ENCODE results near the gene PIEZO1. TPM values are rescaled to one million over a fixed set of nuclear protein-coding genes. Genes with fewer than 3 reads are reported as not detected.

PIEZO1 gene
- total RNA-seq, 2 donors from 2014 or later: 156 to 202 TPM

DNA sequence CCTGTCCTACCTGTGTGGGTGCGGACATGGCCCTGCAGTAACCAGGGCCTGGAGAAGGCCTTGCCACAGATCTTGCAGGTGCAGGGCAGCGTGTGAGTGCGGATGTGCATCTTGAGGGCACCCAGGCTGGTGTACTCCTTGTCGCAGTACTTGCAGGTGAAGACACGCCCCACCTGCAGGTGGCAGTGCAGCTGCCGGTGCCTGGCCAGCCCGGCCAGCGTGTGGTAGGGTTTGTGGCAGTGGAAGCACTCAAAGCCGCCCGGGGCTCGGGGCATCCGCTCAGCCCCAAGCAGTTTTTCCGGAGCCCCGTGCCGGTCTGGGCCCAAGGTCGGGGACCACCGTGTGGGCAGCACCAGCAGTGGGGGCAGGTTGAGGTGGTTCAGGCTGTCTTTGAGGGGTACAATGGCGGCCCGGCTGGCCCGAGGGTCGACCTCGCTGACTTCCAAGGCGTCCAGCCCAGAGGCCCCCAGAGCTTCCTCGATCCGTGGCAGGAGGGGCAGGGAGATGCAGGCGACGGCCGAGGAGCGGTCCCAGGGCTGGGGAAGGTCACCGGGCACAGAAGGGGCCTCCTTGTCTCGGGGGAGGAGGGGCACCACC lies 103.8 kb downstream of the PIEZO1 start:
- intact Hi-C loops (cut with DNase I): no loop called here
- H3K9me3 ChIP-seq: no peaks in the 10 kb centered on the region
- no peaks in the 10 kb centered on the region for H3K27me3 ChIP-seq (replicated peaks; ENCODE audit: insufficient read depth)
- no peak for DNase-seq (ENCODE audit: low spot score)
- H3K4me1 ChIP-seq (replicated peaks): peaks cover 6% of the 10 kb centered on the region
- no peaks in the 10 kb centered on the region for H3K36me3 ChIP-seq
- no peak for TF ChIP-seq POLR2AphosphoS5 (IDR thresholded peaks at IDR 0.05)
- TF ChIP-seq, protein P1, sequence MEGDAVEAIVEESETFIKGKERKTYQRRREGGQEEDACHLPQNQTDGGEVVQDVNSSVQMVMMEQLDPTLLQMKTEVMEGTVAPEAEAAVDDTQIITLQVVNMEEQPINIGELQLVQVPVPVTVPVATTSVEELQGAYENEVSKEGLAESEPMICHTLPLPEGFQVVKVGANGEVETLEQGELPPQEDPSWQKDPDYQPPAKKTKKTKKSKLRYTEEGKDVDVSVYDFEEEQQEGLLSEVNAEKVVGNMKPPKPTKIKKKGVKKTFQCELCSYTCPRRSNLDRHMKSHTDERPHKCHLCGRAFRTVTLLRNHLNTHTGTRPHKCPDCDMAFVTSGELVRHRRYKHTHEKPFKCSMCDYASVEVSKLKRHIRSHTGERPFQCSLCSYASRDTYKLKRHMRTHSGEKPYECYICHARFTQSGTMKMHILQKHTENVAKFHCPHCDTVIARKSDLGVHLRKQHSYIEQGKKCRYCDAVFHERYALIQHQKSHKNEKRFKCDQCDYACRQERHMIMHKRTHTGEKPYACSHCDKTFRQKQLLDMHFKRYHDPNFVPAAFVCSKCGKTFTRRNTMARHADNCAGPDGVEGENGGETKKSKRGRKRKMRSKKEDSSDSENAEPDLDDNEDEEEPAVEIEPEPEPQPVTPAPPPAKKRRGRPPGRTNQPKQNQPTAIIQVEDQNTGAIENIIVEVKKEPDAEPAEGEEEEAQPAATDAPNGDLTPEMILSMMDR (IDR thresholded peaks at IDR 0.05): peak in 1 of 4 experiments; percentile 19
- TF ChIP-seq POLR2A (IDR thresholded peaks at IDR 0.05): no peak
- H3K27ac ChIP-seq: no peak overlapping the region
- H3K4me3 ChIP-seq: no peak overlapping the region
- WGBS: 57% methylated on average over 31 of the region's 31 CpGs

DNA sequence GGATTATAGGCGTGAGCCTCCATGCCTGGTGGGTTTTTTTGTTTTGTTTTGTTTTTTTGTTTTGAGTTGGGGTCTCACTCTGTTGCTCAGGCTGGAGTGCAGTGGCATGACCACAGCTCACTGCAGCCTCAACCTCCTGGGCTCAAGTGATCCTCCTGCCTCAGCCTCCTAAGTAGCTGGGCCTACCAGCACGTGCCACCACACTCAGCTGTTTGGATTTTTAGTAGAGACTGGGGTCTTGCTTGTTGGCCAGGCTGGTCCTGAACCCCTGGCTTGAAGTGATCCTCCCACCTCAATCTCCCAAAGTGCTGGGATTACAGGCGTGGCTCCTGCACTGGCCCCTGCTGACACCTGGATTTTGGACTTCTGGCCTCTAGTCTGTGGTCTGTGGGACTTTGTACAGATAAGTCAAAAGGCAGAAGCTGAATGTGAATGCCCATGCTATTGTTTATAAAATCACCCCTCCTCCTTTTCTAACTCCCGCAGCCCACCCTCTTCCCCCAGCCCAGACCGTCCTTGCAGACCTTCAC lies 104.4 kb downstream of the PIEZO1 start:
- intact Hi-C loops (cut with DNase I): no loop called here
- no peaks in the 10 kb centered on the region for H3K27me3 ChIP-seq (replicated peaks; ENCODE audit: insufficient read depth)
- H3K4me1 ChIP-seq (replicated peaks): peaks cover 4% of the 10 kb centered on the region
- H3K36me3 ChIP-seq: no peaks in the 10 kb centered on the region
- H3K27ac ChIP-seq: no peak overlapping the region
- 78% methylated on average over 5 of the region's 5 CpGs for WGBS
- TF ChIP-seq POLR2A (IDR thresholded peaks at IDR 0.05) (no peak), POLR2AphosphoS5 (IDR thresholded peaks at IDR 0.05) (no peak)
- TF ChIP-seq, protein P1 (IDR thresholded peaks at IDR 0.05): no peak
- no peak for DNase-seq (ENCODE audit: low spot score)
- H3K9me3 ChIP-seq: no peaks in the 10 kb centered on the region
- no peak overlapping the region for H3K4me3 ChIP-seq

DNA sequence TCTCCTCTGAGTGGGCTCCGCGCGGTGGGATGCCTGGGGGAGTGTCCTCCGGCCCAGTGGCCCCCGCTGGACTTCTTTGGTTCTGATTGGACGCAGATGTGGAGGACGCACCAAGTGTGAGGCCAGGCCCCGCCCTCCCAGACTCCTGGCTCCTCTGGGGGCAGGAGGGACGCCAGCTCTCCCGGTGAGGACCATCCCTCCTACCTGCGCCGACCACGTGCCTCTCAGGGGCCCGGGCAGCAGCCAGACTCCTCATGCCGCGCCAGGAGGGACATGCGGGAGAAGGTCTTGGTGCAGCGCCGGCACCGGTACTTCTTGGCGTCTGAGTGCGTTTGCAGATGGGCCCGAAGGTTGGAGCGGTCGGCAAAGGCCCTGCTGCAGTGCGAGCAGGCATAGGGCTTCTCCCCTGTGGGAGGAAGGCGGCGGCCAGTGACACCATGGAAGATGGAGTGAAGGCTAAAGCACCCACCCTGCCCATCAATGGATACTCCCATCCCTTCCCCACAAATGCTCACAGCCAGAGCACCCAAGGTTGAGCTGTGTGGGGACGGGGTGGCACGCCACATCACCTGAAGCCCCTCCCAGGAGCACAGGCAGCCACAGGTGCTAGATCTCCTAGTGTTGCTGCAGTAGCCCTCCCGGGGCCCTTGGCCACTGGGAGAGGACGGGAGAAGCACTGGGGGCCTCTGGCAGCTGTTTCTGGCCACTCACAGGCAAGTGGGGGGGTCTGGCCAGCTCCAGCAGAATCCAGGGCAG lies 106.6 kb downstream of the PIEZO1 start:
- Histone ChIP-seq H3K27ac (no peak overlapping the region), H3K4me3 (no peak overlapping the region), H3K27me3 (replicated peaks; ENCODE audit: insufficient read depth) (no peaks in the 10 kb centered on the region), H3K9me3 (no peaks in the 10 kb centered on the region), H3K4me1 (replicated peaks) (no peaks in the 10 kb centered on the region), H3K36me3 (no peaks in the 10 kb centered on the region)
- 47% methylated on average over 32 of the region's 32 CpGs for WGBS
- no peak for TF ChIP-seq POLR2A (IDR thresholded peaks at IDR 0.05)
- TF ChIP-seq, protein P1 (IDR thresholded peaks at IDR 0.05): no peak
- no peak for TF ChIP-seq POLR2AphosphoS5 (IDR thresholded peaks at IDR 0.05)
- intact Hi-C loops (cut with DNase I): no loop called here
- no peak for DNase-seq (ENCODE audit: low spot score)

DNA sequence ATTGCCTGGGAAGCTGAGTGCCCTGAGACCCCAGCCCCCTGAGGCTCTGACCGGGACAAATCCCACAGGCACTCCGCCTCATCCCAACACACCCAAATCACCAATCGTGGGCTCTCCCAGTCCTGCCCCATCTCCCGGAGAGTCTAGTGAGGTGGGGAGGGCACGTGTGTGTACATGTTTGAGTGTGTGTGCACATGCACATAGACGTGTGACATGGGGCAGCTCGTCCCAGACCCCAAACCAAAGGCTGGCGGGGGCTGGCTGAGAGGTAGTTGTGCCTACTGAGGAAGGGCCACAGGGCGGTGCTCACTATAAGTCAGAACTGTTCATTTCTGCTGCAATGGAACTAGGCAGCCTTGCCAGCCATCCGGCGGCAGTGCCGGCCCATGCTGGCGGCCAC lies 107.3 kb downstream of the PIEZO1 start:
- Histone ChIP-seq H3K4me3 (no peak overlapping the region), H3K4me1 (replicated peaks) (no peaks in the 10 kb centered on the region), H3K9me3 (no peaks in the 10 kb centered on the region), H3K27me3 (replicated peaks; ENCODE audit: insufficient read depth) (no peaks in the 10 kb centered on the region), H3K36me3 (no peaks in the 10 kb centered on the region), H3K27ac (no peak overlapping the region)
- DNase-seq (ENCODE audit: low spot score): no peak
- intact Hi-C loops (cut with DNase I): no loop called here
- TF ChIP-seq POLR2AphosphoS5 (IDR thresholded peaks at IDR 0.05) (no peak), POLR2A (IDR thresholded peaks at IDR 0.05) (no peak)
- TF ChIP-seq, protein P1 (IDR thresholded peaks at IDR 0.05): no peak
- 67% methylated on average over 12 of the region's 13 CpGs for WGBS
